Upper lobe of left lung (tissue), 6 donors: ENCODE data around the gene IGSF21. TPM values are rescaled to one million over a fixed set of nuclear protein-coding genes. Genes with fewer than 3 reads are reported as not detected.

ENCODE experiments used
- ATAC-seq, 2 donors: fragments of 200-7000 bp; cut with Tn5 transposase; one replicate each; pipeline ENCODE4 v1.9.1; 2022; ENCODE audit warnings: mild to moderate bottlenecking in 2 of 2, moderate library complexity in 2 of 2; ENCODE audit not compliant: low FRiP score in 2 of 2
- DNase-seq, 2 donors: peaks; one replicate each; pipeline ENCODE4 v3.0.0-alpha.2; 2019 to 2020
- H3K27ac ChIP-seq, 4 donors: fragments of 200-600 bp; sonication (generic); one replicate each; pipeline ENCODE4 v1.5.1; 2016 to 2019
- H3K27me3 ChIP-seq, 4 donors: fragments of 200-600 bp; sonication (generic); one replicate each; pipeline ENCODE4 v1.5.1; 2017 to 2019
- H3K36me3 ChIP-seq, 4 donors: fragments of 200-600 bp; sonication (generic); one replicate each; pipeline ENCODE4 v1.5.1; 2016 to 2019
- H3K4me1 ChIP-seq, 4 donors: fragments of 200-600 bp; sonication (generic); one replicate each; pipeline ENCODE4 v1.5.1; 2018 to 2019
- H3K4me3 ChIP-seq, 4 donors: fragments of 200-600 bp; sonication (generic); one replicate each; pipeline ENCODE4 v1.5.1; 2017 to 2019; ENCODE audit warnings: mild to moderate bottlenecking in 2 of 4, moderate library complexity in 1 of 4
- H3K9me3 ChIP-seq, 4 donors: fragments of 200-600 bp; sonication (generic); one replicate each; pipeline ENCODE4 v1.5.1; 2018 to 2019
- CTCF ChIP-seq, 6 experiments: fragments of 450-650 bp in 4 of 6; fragments of 200-600 bp in 2 of 6; sonication (generic) in 2 of 6; IDR thresholded peaks; one replicate each; pipeline ENCODE4 v1.5.1; 2016 to 2019; ENCODE audit warnings: antibody characterized with exemption in 6 of 6
- EP300 ChIP-seq, 4 donors: sonication (generic); formaldehyde crosslinking; IDR thresholded peaks; one replicate each; pipeline ENCODE4 v1.5.1; 2017; ENCODE audit warnings: antibody characterized with exemption in 4 of 4, control low read depth in 2 of 4
- POLR2A ChIP-seq, 4 donors: fragments of 450-650 bp; IDR thresholded peaks; one replicate each; pipeline ENCODE4 v1.5.1; 2016 to 2017; ENCODE audit warnings: antibody characterized with exemption in 4 of 4, mild to moderate bottlenecking in 2 of 4
- POLR2AphosphoS5 ChIP-seq, 2 donors: sonication (generic); formaldehyde crosslinking; IDR thresholded peaks; one replicate each; pipeline ENCODE4 v1.5.1; 2017; ENCODE audit warnings: antibody characterized with exemption in 2 of 2
- WGBS, 2 donors: methylation state at CpG; one replicate each; pipeline ENCODE4 v1.1.5; 2017 to 2018; 5-methylcytosine and 5-hydroxymethylcytosine counted together
- total RNA-seq, 6 donors: library from RNA; depleted of rRNA in 4 of 6; stranded (reverse); fragments of >200 nt in 4 of 6; gene quantifications; one replicate each; pipeline versions ENCODE4 v1.1.0 to v1.2.1, GENCODE V29; 2016 to 2021
- donor health status: DM: no; HTN: no; CAD: no; lungs with moderate emphysema.
- donor health status: DM: no; HTN: yes; CAD: no; lungs with severe emphysema.

IGSF21 gene
- total RNA-seq, 6 donors from 2014 or later: 1.1 to 2.9 (median 2.0) TPM; not detected in 1

GRCh38 chr1:18175051-18175450, 67.5 kb downstream of the IGSF21 start:
- Histone ChIP-seq H3K4me3 (no peak overlapping the region), H3K27me3 (no peaks in the 10 kb centered on the region)
- TF ChIP-seq POLR2A (IDR thresholded peaks at IDR 0.05) (no peak), EP300 (IDR thresholded peaks at IDR 0.05) (no peak), CTCF (IDR thresholded peaks at IDR 0.05) (no peak), POLR2AphosphoS5 (IDR thresholded peaks at IDR 0.05) (no peak)

DNA sequence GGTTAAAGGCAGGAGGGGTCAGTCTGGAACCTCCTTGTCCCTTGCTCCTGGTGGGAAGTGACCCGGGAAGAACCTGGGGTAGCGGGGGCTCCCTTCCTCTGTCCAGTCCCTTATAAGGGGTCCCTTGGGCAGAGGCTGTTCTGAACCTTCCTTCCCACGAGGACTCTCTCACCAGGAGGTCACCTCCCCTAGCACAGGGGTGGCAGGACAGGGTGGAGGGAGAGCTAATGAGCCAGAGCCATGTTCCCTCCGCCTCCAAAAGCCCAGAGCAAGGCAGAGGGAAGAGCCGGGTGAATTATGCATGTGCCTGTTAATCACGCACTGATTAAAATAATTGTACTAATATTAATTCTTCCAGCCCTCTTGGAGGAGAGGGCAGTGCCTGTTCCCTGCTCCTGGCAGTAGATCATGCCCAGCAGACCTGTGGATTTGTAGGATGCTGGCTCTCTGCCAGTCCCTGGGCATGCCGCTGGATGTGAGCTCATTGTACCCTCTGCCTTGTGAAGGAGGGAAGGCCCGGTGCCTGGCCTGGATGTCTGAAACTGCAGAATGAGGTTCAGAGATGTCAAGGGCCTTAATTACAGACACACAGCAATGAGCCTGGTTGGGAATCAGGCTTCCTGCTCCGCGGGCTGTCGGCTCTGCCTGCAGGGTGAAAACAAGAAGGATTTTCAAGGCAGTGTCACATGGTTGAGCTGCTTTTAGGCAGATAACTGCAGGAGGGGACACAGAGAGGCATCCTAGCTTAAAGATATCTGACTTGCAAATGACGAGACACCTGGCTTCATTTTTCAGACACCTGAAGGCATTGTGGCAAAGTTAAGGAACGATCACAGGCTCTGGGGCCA, 68.2 kb downstream of the IGSF21 start:
- no peaks in the 10 kb centered on the region for H3K36me3 ChIP-seq
- H3K4me1 ChIP-seq: no peaks in the 10 kb centered on the region
- TF ChIP-seq POLR2AphosphoS5 (IDR thresholded peaks at IDR 0.05) (no peak), CTCF (IDR thresholded peaks at IDR 0.05) (no peak), POLR2A (IDR thresholded peaks at IDR 0.05) (no peak), EP300 (IDR thresholded peaks at IDR 0.05) (no peak)
- no peak overlapping the region for H3K4me3 ChIP-seq
- ATAC-seq: no peak
- H3K27me3 ChIP-seq: no peaks in the 10 kb centered on the region
- H3K27ac ChIP-seq: no peak overlapping the region
- 56 to 58% methylated on average over 7 to 13 of the region's 13 CpGs for WGBS, 2 donors
- DNase-seq: no peak
- no peaks in the 10 kb centered on the region for H3K9me3 ChIP-seq

More at GRCh38 chr1:18175051-18175450, 67.5 kb downstream of the IGSF21 start:
- no peaks in the 10 kb centered on the region for H3K9me3 ChIP-seq
- DNase-seq (no peak), ATAC-seq (no peak)
- no peaks in the 10 kb centered on the region for H3K4me1 ChIP-seq
- H3K27ac ChIP-seq: no peak overlapping the region
- 60 to 70% methylated on average over 5 to 6 of the region's 6 CpGs for WGBS, 2 donors
- no peaks in the 10 kb centered on the region for H3K36me3 ChIP-seq

- 50 to 53% methylated on average over 3 to 4 of the region's 4 CpGs for WGBS, 2 donors
- ATAC-seq: no peak
- DNase-seq: no peak
- no peaks in the 10 kb centered on the region for H3K36me3 ChIP-seq
- H3K4me3 ChIP-seq: no peak overlapping the region
- H3K27me3 ChIP-seq: no peaks in the 10 kb centered on the region
- TF ChIP-seq POLR2A (IDR thresholded peaks at IDR 0.05) (no peak), CTCF (IDR thresholded peaks at IDR 0.05) (no peak), EP300 (IDR thresholded peaks at IDR 0.05) (no peak), POLR2AphosphoS5 (IDR thresholded peaks at IDR 0.05) (no peak)
- H3K27ac ChIP-seq: no peak overlapping the region
- H3K9me3 ChIP-seq: no peaks in the 10 kb centered on the region
- no peaks in the 10 kb centered on the region for H3K4me1 ChIP-seq
Observed at GRCh38 chr1:18176619-18177018, 69.0 kb downstream of the IGSF21 start.

DNA sequence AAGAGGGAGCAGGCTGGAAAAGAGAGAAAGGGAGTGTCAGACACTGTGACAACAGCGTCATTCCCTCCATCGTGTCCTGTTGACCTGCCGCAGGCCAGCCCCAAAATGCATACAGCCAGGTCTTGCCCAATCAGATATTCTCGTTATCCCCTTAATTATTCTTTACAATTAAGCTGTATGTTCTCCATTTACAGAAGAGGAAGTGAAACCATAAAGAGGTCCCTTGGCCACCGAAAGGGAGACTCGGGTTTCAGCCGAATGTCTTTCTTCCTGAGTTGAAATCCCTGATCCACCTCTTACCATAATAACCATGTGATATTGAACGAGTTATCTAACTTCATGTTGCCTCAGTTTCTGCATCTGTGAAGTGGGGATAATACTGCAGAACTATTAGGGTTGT, 70.5 kb downstream of the IGSF21 start:
- ATAC-seq (no peak), DNase-seq (no peak)
- no peaks in the 10 kb centered on the region for H3K4me1 ChIP-seq
- 24 to 36% methylated on average over 8 of the region's 8 CpGs for WGBS, 2 donors
- no peak overlapping the region for H3K27ac ChIP-seq
- H3K36me3 ChIP-seq: no peaks in the 10 kb centered on the region
- H3K27me3 ChIP-seq: no peaks in the 10 kb centered on the region
- H3K4me3 ChIP-seq: no peak overlapping the region
- TF ChIP-seq EP300 (IDR thresholded peaks at IDR 0.05): no peak
- TF ChIP-seq POLR2A (IDR thresholded peaks at IDR 0.05): no peak
- no peak for TF ChIP-seq POLR2AphosphoS5 (IDR thresholded peaks at IDR 0.05)
- no peak for TF ChIP-seq CTCF (IDR thresholded peaks at IDR 0.05)
- H3K9me3 ChIP-seq: no peaks in the 10 kb centered on the region

GRCh38 chr1:18179009-18179408, 71.4 kb downstream of the IGSF21 start:
- ATAC-seq: no peak
- no peaks in the 10 kb centered on the region for H3K4me1 ChIP-seq
- H3K4me3 ChIP-seq: no peak overlapping the region
- TF ChIP-seq POLR2A (IDR thresholded peaks at IDR 0.05) (no peak), EP300 (IDR thresholded peaks at IDR 0.05) (no peak)
- H3K27ac ChIP-seq: no peak overlapping the region
- WGBS, 2 donors: 69 to 72% methylated on average over 6 to 7 of the region's 7 CpGs
- DNase-seq: no peak
- H3K9me3 ChIP-seq: no peaks in the 10 kb centered on the region
- H3K36me3 ChIP-seq: no peaks in the 10 kb centered on the region
- no peaks in the 10 kb centered on the region for H3K27me3 ChIP-seq
